ENCODE results near the gene LMTK3.
"Not testable (repeated sequence)": the region's sequence is repeated elsewhere in the genome, so short reads cannot be mapped to it uniquely, and the experiment has no call there.

LMTK3 gene

GRCh38 chr19:48524732-48525131 is 13.1 kb upstream of the LMTK3 start:
- ChIA-PET CTCF (interaction anchor here (1.4 to 3.2 kb wide), 2 partner anchors 34 to 60 kb away, joined by 3 to 12 read pairs; no protein-coding TSS in a partner anchor), POLR2A (no interaction called here)
- TF ChIP-seq CTCF (IDR thresholded peaks at IDR 0.05; ENCODE audit: control extremely low read depth, extremely low read depth, low read depth, missing control alignments): no peak
- no peak for DNase-seq (ENCODE audit: extremely low spot score)

DNA sequence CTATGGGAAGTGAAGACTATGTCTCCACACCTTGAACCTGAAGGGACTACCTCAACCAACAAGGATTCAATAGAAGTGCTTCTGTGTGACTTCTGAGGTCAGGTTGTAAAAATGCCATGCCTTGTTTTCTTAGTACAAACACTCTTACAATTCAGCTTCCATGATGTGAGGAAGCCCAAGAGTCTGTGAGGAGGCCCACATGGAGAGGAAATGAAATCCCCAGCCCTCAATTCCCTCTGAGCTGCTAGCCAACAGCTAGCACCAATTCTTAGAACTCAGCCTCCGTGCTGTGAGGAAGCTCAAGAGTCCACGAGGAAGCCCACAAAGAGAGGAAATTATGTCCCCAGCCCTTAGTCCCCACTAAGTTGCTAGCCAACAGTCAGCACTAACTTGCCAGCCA is 12.6 kb upstream of the LMTK3 start:
- DNase-seq (ENCODE audit: extremely low spot score): no peak
- POLR2A ChIA-PET: no interaction called here
- no peak for TF ChIP-seq CTCF (IDR thresholded peaks at IDR 0.05; ENCODE audit: control extremely low read depth, extremely low read depth, low read depth, missing control alignments)
- CTCF ChIA-PET: interaction anchor here (1.4 to 3.2 kb wide), 2 partner anchors 34 to 60 kb away, joined by 3 to 12 read pairs; no protein-coding TSS in a partner anchor

GRCh38 chr19:48520134-48520533 is 8.5 kb upstream of the LMTK3 start:
- DNase-seq (ENCODE audit: extremely low spot score): no peak
- ChIA-PET CTCF (interaction anchor here (0.8 to 2.2 kb wide), 2 partner anchors 64 to 265 kb away, joined by 3 to 6 read pairs; no protein-coding TSS in a partner anchor), POLR2A (interaction anchor here (0.5 kb wide), 1 partner anchor 13 kb away, joined by 4 read pairs; no protein-coding TSS in a partner anchor)
- no peak for TF ChIP-seq CTCF (IDR thresholded peaks at IDR 0.05; ENCODE audit: control extremely low read depth, extremely low read depth, low read depth, missing control alignments)

GRCh38 chr19:48519426-48519825 is 7.8 kb upstream of the LMTK3 start:
- CTCF ChIA-PET: interaction anchor here (2.2 kb wide), 1 partner anchor 65 kb away, joined by 6 read pairs; no protein-coding TSS in a partner anchor
- POLR2A ChIA-PET; DNase-seq (ENCODE audit: extremely low spot score): not testable (repeated sequence)

DNA sequence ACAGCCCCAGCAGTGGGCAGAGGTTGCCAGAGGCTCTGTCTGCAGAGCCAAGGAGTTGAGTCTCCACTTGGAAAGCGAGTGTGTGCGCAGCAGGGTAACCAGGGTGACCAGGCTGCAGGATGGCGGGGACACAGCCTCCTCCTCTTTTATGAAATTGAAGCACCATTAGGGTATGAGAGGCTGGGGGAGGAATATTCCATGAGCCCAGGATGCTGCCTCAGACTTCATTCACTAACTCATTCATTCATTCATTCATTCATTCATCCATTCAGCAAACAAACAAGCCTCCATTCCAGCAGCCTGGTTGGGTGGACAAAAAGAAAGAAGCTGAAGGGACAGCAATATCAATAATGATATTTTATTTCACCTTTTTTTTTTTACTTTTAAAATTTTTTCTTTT is 6.6 kb upstream of the LMTK3 start:
- ChIA-PET CTCF (interaction anchor here (1.4 to 1.5 kb wide), 2 partner anchors 28 to 66 kb away, joined by 3 to 7 read pairs; no protein-coding TSS in a partner anchor), POLR2A (no interaction called here)
- no peak for TF ChIP-seq CTCF (IDR thresholded peaks at IDR 0.05; ENCODE audit: control extremely low read depth, extremely low read depth, low read depth, missing control alignments)
- DNase-seq (ENCODE audit: extremely low spot score): no peak

DNA sequence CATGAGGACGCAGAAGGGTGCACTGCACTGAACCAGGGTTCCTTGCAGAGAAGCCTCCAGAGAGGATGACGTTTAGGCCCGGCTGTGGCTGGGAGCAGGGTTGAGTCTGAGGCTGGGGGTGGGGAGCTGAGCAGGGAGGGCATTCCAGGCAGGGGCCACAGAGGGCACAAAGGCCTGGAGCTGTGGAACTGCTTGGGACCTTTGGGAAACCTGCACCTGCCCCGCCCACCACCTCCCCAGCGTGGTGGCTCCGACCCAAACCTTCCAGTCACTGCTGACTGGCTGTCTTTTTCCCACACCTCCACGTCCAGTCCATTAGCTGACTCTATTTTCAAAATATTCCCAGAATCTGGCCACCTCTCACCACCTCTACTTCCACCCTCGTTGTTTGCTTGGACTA is 4.9 kb upstream of the LMTK3 start:
- POLR2A ChIA-PET: interaction anchor here (0.7 kb wide), 1 partner anchor 470 kb away, joined by 4 read pairs; no protein-coding TSS in a partner anchor
- TF ChIP-seq CTCF (IDR thresholded peaks at IDR 0.05; ENCODE audit: control extremely low read depth, extremely low read depth, low read depth, missing control alignments): no peak
- CTCF ChIA-PET: interaction anchor here (1.1 to 1.3 kb wide), 2 partner anchors 10 to 72 kb away, joined by 3 to 6 read pairs; no protein-coding TSS in a partner anchor
- DNase-seq (ENCODE audit: extremely low spot score): no peak

DNA sequence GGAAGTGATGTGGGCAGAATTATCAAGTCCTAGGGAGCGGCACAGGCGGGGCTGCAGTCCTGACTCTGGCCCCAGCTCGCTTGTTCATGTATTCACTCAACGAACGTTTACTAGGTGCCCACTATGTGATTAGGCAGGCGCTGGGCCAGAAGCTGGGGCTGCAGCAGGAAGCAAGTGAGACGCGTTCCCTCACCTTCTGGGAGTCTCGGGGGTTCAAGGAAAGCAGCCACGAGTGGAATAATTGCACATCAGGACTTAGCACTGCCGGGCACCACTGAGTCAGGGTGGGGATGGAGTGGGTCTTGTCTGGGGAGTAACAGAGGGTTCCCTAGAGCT is 2.5 kb upstream of the LMTK3 start:
- ChIA-PET POLR2A (interaction anchor here (0.6 to 0.7 kb wide), 2 partner anchors 70 to 937 kb away, joined by 3 read pairs; no protein-coding TSS in a partner anchor), CTCF (interaction anchor here (0.9 to 1.5 kb wide), 4 partner anchors 25 to 103 kb away, joined by 3 to 4 read pairs (median 3); no protein-coding TSS in a partner anchor)
- no peak for DNase-seq (ENCODE audit: extremely low spot score)
- no peak for TF ChIP-seq CTCF (IDR thresholded peaks at IDR 0.05; ENCODE audit: control extremely low read depth, extremely low read depth, low read depth, missing control alignments)

All from GM10248 (cell line).